ENCODE results near the gene PSMD13. TPM values are rescaled to one million over a fixed set of nuclear protein-coding genes. Genes with fewer than 3 reads are reported as not detected.

Gene PSMD13
- polyA plus RNA-seq, 1 donor (not counting 4 experiments of a cell fraction or from before 2014, with no cell fraction given): 184 TPM

GRCh38 chr11:208181-208916, 28.4 kb upstream of the PSMD13 start:
- H3K27ac ChIP-seq (ENCODE audit: control insufficient read depth, insufficient read depth, low read length): peak overlapping the region; percentile 96
- peaks cover 82% of the 10 kb centered on the region for H3K79me2 ChIP-seq (ENCODE audit: control insufficient read depth, insufficient read depth, low read length)
- H4K20me1 ChIP-seq (ENCODE audit: control insufficient read depth, extremely low read depth, insufficient read depth, low read length): peaks cover 8% of the 10 kb centered on the region
- peaks cover 2% of the 10 kb centered on the region for H3K9me1 ChIP-seq (ENCODE audit: control insufficient read depth, extremely low read depth, insufficient read depth, low read length)
- H3K4me2 ChIP-seq (ENCODE audit: control insufficient read depth, extremely low read depth, insufficient read depth, low read depth, low read length): peak overlapping the region; percentile 90
- peak overlapping the region; percentile 85 for H3K9ac ChIP-seq (ENCODE audit: control insufficient read depth, extremely low read depth, insufficient read depth, low read length)
- dilution Hi-C loops (cut with MboI; ENCODE audit: extremely low pct_ligation_motif_present, low sequenced_read_pairs): no loop called here
- H3K27me3 ChIP-seq (ENCODE audit: control insufficient read depth, extremely low read depth, insufficient read depth, low read length): no peaks in the 10 kb centered on the region
- H3K4me3 ChIP-seq (ENCODE audit: control insufficient read depth in 2 of 3, extremely low read depth in 1 of 3, insufficient read depth in 2 of 3, low read depth in 1 of 3, low read length in 3 of 3): peak overlapping the region; percentile 89 to 94 (median 90)
- peaks cover 24% of the 10 kb centered on the region for H3K4me1 ChIP-seq (ENCODE audit: control insufficient read depth, extremely low read depth, insufficient read depth, low read length)
- FAIRE-seq (no peak), DNase-seq (ENCODE audit: low read depth, low spot score) (no peak)
- no peaks in the 10 kb centered on the region for H3K9me3 ChIP-seq (ENCODE audit: control insufficient read depth, low read depth, low read length)
- TF ChIP-seq CTCF (optimal IDR thresholded peaks at IDR 0.05 in 1 of 3, IDR thresholded peaks at IDR 0.05 in 1 of 3, conservative IDR thresholded peaks at IDR 0.05 in 1 of 3; ENCODE audit: extremely low read depth in 1 of 3, insufficient read depth in 2 of 3, low read length in 3 of 3) (no peak), EZH2 (IDR thresholded peaks at IDR 0.05; ENCODE audit: low read length) (no peak)
- peaks cover 48 to 66% of the 10 kb centered on the region in 2 experiments for H3K36me3 ChIP-seq (ENCODE audit: control insufficient read depth in 2 of 2, extremely low read depth in 1 of 2, insufficient read depth in 2 of 2, low read length in 2 of 2)
- peak overlapping the region; percentile 80 for H2AFZ ChIP-seq (ENCODE audit: control insufficient read depth, low read length)

GRCh38 chr11:208917-209260, 27.9 kb upstream of the PSMD13 start:
- Histone ChIP-seq H3K9me1 (ENCODE audit: control insufficient read depth, extremely low read depth, insufficient read depth, low read length) (peaks cover 2% of the 10 kb centered on the region), H3K4me3 (ENCODE audit: control insufficient read depth in 2 of 3, extremely low read depth in 1 of 3, insufficient read depth in 2 of 3, low read depth in 1 of 3, low read length in 3 of 3) (peak overlapping the region; percentile 89 to 94 (median 90)), H3K4me2 (ENCODE audit: control insufficient read depth, extremely low read depth, insufficient read depth, low read depth, low read length) (peak overlapping the region; percentile 98), H4K20me1 (ENCODE audit: control insufficient read depth, extremely low read depth, insufficient read depth, low read length) (peaks cover 8% of the 10 kb centered on the region), H3K36me3 (ENCODE audit: control insufficient read depth in 2 of 2, extremely low read depth in 1 of 2, insufficient read depth in 2 of 2, low read length in 2 of 2) (peaks cover 44 to 64% of the 10 kb centered on the region in 2 experiments), H3K79me2 (ENCODE audit: control insufficient read depth, insufficient read depth, low read length) (peaks cover 76% of the 10 kb centered on the region), H3K27me3 (ENCODE audit: control insufficient read depth, extremely low read depth, insufficient read depth, low read length) (no peaks in the 10 kb centered on the region), H3K9me3 (ENCODE audit: control insufficient read depth, low read depth, low read length) (no peaks in the 10 kb centered on the region), H3K27ac (ENCODE audit: control insufficient read depth, insufficient read depth, low read length) (peak overlapping the region; percentile 80), H3K4me1 (ENCODE audit: control insufficient read depth, extremely low read depth, insufficient read depth, low read length) (peaks cover 24% of the 10 kb centered on the region), H2AFZ (ENCODE audit: control insufficient read depth, low read length) (no peak overlapping the region), H3K9ac (ENCODE audit: control insufficient read depth, extremely low read depth, insufficient read depth, low read length) (peak overlapping the region; percentile 85)
- dilution Hi-C loops (cut with MboI; ENCODE audit: extremely low pct_ligation_motif_present, low sequenced_read_pairs): no loop called here
- FAIRE-seq: no peak
- TF ChIP-seq EZH2 (IDR thresholded peaks at IDR 0.05; ENCODE audit: low read length): no peak
- no peak for TF ChIP-seq CTCF (optimal IDR thresholded peaks at IDR 0.05 in 1 of 3, IDR thresholded peaks at IDR 0.05 in 1 of 3, conservative IDR thresholded peaks at IDR 0.05 in 1 of 3; ENCODE audit: extremely low read depth in 1 of 3, insufficient read depth in 2 of 3, low read length in 3 of 3)
- DNase-seq (ENCODE audit: low read depth, low spot score): no peak

Data from keratinocyte (primary cell).